ENCODE measurements around the gene PDCD1. TPM values are rescaled to one million over a fixed set of nuclear protein-coding genes. Genes with fewer than 3 reads are reported as not detected.

The PDCD1 gene
- total RNA-seq, 1 experiment from 2014 or later = not detected

GRCh38 chr2:241880311-241881073, 21.8 kb upstream of the PDCD1 start:
- no peaks in the 10 kb centered on the region for H3K36me3 ChIP-seq (ENCODE audit: low read depth)
- H3K27me3 ChIP-seq (ENCODE audit: insufficient read depth, low read depth) = 0 out of 2 replicates have a peak, but pooled peaks cover 1% of the 10 kb centered on the region
- H3K79me2 ChIP-seq (ENCODE audit: low read depth) = no peaks in the 10 kb centered on the region
- no peak overlapping the region for H2AFZ ChIP-seq
- DNase-seq = no peak
- H3K9me2 ChIP-seq (ENCODE audit: insufficient read depth) = no peaks in the 10 kb centered on the region
- peaks cover 5% of the 10 kb centered on the region for H3K4me1 ChIP-seq (replicated peaks; ENCODE audit: insufficient read depth)
- TF ChIP-seq CTCF (conservative IDR thresholded peaks at IDR 0.05) (no peak), EZH2 (IDR thresholded peaks at IDR 0.05; ENCODE audit: low read depth) (no peak)
- no TSS peak for BruUV-seq (replicated peaks)
- ChIA-PET CTCF (no interaction called here), POLR2A (ENCODE audit: unreplicated experiment) (no interaction called here)
- no peak overlapping the region for H3K4me3 ChIP-seq
- H4K20me1 ChIP-seq (ENCODE audit: insufficient read depth) = no peaks in the 10 kb centered on the region
- H3K9me3 ChIP-seq (ENCODE audit: insufficient read depth, low read depth) = no peaks in the 10 kb centered on the region
- H3K27ac ChIP-seq = no peak overlapping the region
- peak overlapping the region; percentile 83; the same call in 1 of the 2 replicates for H3K4me2 ChIP-seq
- peaks cover 12% of the 10 kb centered on the region; the same call in 1 of the 2 replicates for H3F3A ChIP-seq (ENCODE audit: insufficient read depth, low read depth)
- intact Hi-C loops (cut with micrococcal nuclease; ENCODE audit: unreplicated experiment) = loop anchor here (1.0 to 5.0 kb wide), 4 partner anchors 179 to 525 kb away; partner anchors contain the start of gene DTYMK

GRCh38 chr2:241879326-241879725, 20.6 kb upstream of the PDCD1 start:
- H3K36me3 ChIP-seq (ENCODE audit: low read depth) = no peaks in the 10 kb centered on the region
- no peak for DNase-seq
- H3K79me2 ChIP-seq (ENCODE audit: low read depth) = no peaks in the 10 kb centered on the region
- H3K4me1 ChIP-seq (replicated peaks; ENCODE audit: insufficient read depth) = peaks cover 5% of the 10 kb centered on the region
- ChIA-PET CTCF (interaction anchor here (0.5 to 1.2 kb wide), 5 partner anchors 103 to 214 kb away, joined by 3 to 10 read pairs (median 4); partner anchors contain the start of genes DTYMK, GAL3ST2 and ING5), POLR2A (ENCODE audit: unreplicated experiment) (no interaction called here)
- no peak overlapping the region for H3K4me2 ChIP-seq
- no peak overlapping the region for H2AFZ ChIP-seq
- no peaks in the 10 kb centered on the region for H3K27me3 ChIP-seq (ENCODE audit: insufficient read depth, low read depth)
- H3F3A ChIP-seq (ENCODE audit: insufficient read depth, low read depth) = peaks cover 12% of the 10 kb centered on the region; the same call in 1 of the 2 replicates
- BruUV-seq (replicated peaks) = no TSS peak
- no peaks in the 10 kb centered on the region for H3K9me3 ChIP-seq (ENCODE audit: insufficient read depth, low read depth)
- H3K27ac ChIP-seq = no peak overlapping the region
- TF ChIP-seq EZH2 (IDR thresholded peaks at IDR 0.05; ENCODE audit: low read depth) = no peak
- TF ChIP-seq CTCF (conservative IDR thresholded peaks at IDR 0.05) = no peak
- H3K4me3 ChIP-seq = no peak overlapping the region
- intact Hi-C loops (cut with micrococcal nuclease; ENCODE audit: unreplicated experiment) = loop anchor here (5.0 to 10.0 kb wide), 2 partner anchors 145 to 1027 kb away; partner anchors contain the start of gene D2HGDH
- no peaks in the 10 kb centered on the region for H3K9me2 ChIP-seq (ENCODE audit: insufficient read depth)
- H4K20me1 ChIP-seq (ENCODE audit: insufficient read depth) = no peaks in the 10 kb centered on the region

- DNase-seq = peak in 1 of 2 experiments; percentile 88
- H3K9me2 ChIP-seq (ENCODE audit: insufficient read depth) = no peaks in the 10 kb centered on the region
- no peak overlapping the region for H3K27ac ChIP-seq
- no TSS peak for BruUV-seq (replicated peaks)
- H3F3A ChIP-seq (ENCODE audit: insufficient read depth, low read depth) = peaks cover 12% of the 10 kb centered on the region; the same call in 1 of the 2 replicates
- no peaks in the 10 kb centered on the region for H3K79me2 ChIP-seq (ENCODE audit: low read depth)
- no peak overlapping the region for H3K4me2 ChIP-seq
- CTCF ChIA-PET = interaction anchor here (0.5 to 1.2 kb wide), 14 partner anchors 10 to 760 kb away, joined by 3 to 10 read pairs (median 4); partner anchors contain the start of genes DTYMK, GAL3ST2 and ING5
- no peak for TF ChIP-seq EZH2 (IDR thresholded peaks at IDR 0.05; ENCODE audit: low read depth)
- peak; percentile 79 for TF ChIP-seq CTCF (conservative IDR thresholded peaks at IDR 0.05)
- no peak overlapping the region for H3K4me3 ChIP-seq
- no peak overlapping the region for H2AFZ ChIP-seq
- POLR2A ChIA-PET (ENCODE audit: unreplicated experiment) = interaction anchor here (0.6 kb wide), 1 partner anchor 452 kb away, joined by 3 read pairs; no protein-coding TSS in a partner anchor
- intact Hi-C loops (cut with micrococcal nuclease; ENCODE audit: unreplicated experiment) = loop anchor here (1.0 to 10.0 kb wide), 3 partner anchors 143 to 1026 kb away; partner anchors contain the start of gene D2HGDH
- H3K9me3 ChIP-seq (ENCODE audit: insufficient read depth, low read depth) = no peaks in the 10 kb centered on the region
- no peaks in the 10 kb centered on the region for H3K27me3 ChIP-seq (ENCODE audit: insufficient read depth, low read depth)
- no peaks in the 10 kb centered on the region for H3K36me3 ChIP-seq (ENCODE audit: low read depth)
- peaks cover 5% of the 10 kb centered on the region for H3K4me1 ChIP-seq (replicated peaks; ENCODE audit: insufficient read depth)
- H4K20me1 ChIP-seq (ENCODE audit: insufficient read depth) = no peaks in the 10 kb centered on the region
Observed at GRCh38 chr2:241877989-241878970, 19.6 kb upstream of the PDCD1 start.
